ENCODE results near the gene CEP192.

Gene CEP192

GRCh38 chr18:13022644-13023043 is 31.5 kb downstream of the CEP192 start:
- TF ChIP-seq CTCF (IDR thresholded peaks at IDR 0.05) = no peak
- no peaks in the 10 kb centered on the region for H3K4me1 ChIP-seq (ENCODE audit: control insufficient read depth in 1 of 2, insufficient read depth in 1 of 2, low read depth in 1 of 2, low read length in 1 of 2)
- H3K27ac ChIP-seq = no peak overlapping the region
- H3K36me3 ChIP-seq = peaks cover 59% of the 10 kb centered on the region
- H3K27me3 ChIP-seq = no peaks in the 10 kb centered on the region
- H3K4me3 ChIP-seq (ENCODE audit: low read depth in 1 of 2, low read length in 1 of 2) = no peak overlapping the region
- no peaks in the 10 kb centered on the region for H3K9me3 ChIP-seq

GRCh38 chr18:13025233-13025632 is 34.1 kb downstream of the CEP192 start:
- H3K4me3 ChIP-seq (ENCODE audit: low read depth in 1 of 2, low read length in 1 of 2) = no peak overlapping the region
- no peaks in the 10 kb centered on the region for H3K4me1 ChIP-seq (ENCODE audit: control insufficient read depth in 1 of 2, insufficient read depth in 1 of 2, low read depth in 1 of 2, low read length in 1 of 2)
- no peak overlapping the region for H3K27ac ChIP-seq
- H3K36me3 ChIP-seq = peaks cover 59% of the 10 kb centered on the region
- no peak for TF ChIP-seq CTCF (IDR thresholded peaks at IDR 0.05)
- no peaks in the 10 kb centered on the region for H3K27me3 ChIP-seq
- H3K9me3 ChIP-seq = no peaks in the 10 kb centered on the region

- H3K36me3 ChIP-seq = peaks cover 67% of the 10 kb centered on the region
- H3K27me3 ChIP-seq = no peaks in the 10 kb centered on the region
- H3K4me1 ChIP-seq (ENCODE audit: control insufficient read depth in 1 of 2, insufficient read depth in 1 of 2, low read depth in 1 of 2, low read length in 1 of 2) = no peaks in the 10 kb centered on the region
- H3K9me3 ChIP-seq = no peaks in the 10 kb centered on the region
- H3K27ac ChIP-seq = no peak overlapping the region
- TF ChIP-seq CTCF (IDR thresholded peaks at IDR 0.05) = no peak
- no peak overlapping the region for H3K4me3 ChIP-seq (ENCODE audit: low read depth in 1 of 2, low read length in 1 of 2)
Measured at GRCh38 chr18:13026583-13027270, 35.6 kb downstream of the CEP192 start.

- Histone ChIP-seq H3K9me3 (no peaks in the 10 kb centered on the region), H3K4me3 (ENCODE audit: low read depth in 1 of 2, low read length in 1 of 2) (no peak overlapping the region), H3K27me3 (no peaks in the 10 kb centered on the region), H3K27ac (no peak overlapping the region), H3K4me1 (ENCODE audit: control insufficient read depth in 1 of 2, insufficient read depth in 1 of 2, low read depth in 1 of 2, low read length in 1 of 2) (no peaks in the 10 kb centered on the region), H3K36me3 (peaks cover 82% of the 10 kb centered on the region)
- TF ChIP-seq CTCF (IDR thresholded peaks at IDR 0.05) = no peak
Measured at GRCh38 chr18:13028869-13029268, 37.7 kb downstream of the CEP192 start.

GRCh38 chr18:13032173-13032572 is 41.0 kb downstream of the CEP192 start:
- Histone ChIP-seq H3K4me3 (ENCODE audit: low read depth in 1 of 2, low read length in 1 of 2) (no peak overlapping the region), H3K27ac (no peak overlapping the region), H3K36me3 (peaks cover 79% of the 10 kb centered on the region), H3K27me3 (no peaks in the 10 kb centered on the region), H3K9me3 (no peaks in the 10 kb centered on the region), H3K4me1 (ENCODE audit: control insufficient read depth in 1 of 2, insufficient read depth in 1 of 2, low read depth in 1 of 2, low read length in 1 of 2) (no peaks in the 10 kb centered on the region)
- no peak for TF ChIP-seq CTCF (IDR thresholded peaks at IDR 0.05)
